ENCODE results near the gene PPFIBP2. TPM values are rescaled to one million over a fixed set of nuclear protein-coding genes. Genes with fewer than 3 reads are reported as not detected.

The PPFIBP2 gene
- total RNA-seq, 1 donor from 2014 or later = 1.8 TPM

DNA sequence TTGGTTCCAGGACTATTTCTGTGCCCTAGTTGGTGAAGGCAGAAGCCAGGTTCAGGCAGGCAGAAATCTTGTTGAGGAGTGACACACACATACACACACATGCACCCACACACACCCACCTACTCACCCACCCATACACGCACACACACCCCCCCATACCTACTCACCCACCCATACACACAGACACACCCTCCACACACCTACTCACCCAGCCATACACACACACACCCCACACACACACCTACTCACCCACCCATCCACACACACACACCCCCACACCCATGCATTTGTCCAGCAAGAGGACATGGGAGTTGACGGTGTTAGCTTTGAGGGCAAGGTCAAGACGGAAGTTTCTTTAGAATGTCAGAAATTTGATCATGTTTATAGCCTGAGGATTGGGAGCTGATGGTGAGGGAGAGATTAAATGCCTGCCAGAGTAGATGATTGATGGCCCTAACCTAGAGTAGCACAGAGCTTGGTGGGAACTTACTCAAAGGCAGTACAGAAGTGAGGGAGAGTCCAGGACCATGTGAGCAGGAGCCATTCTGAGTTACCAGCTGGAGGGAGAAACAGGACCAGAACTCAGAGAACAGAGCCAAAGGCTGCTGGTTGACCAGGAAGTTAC lies 90.6 kb downstream of the PPFIBP2 start:
- peaks cover 21% of the 10 kb centered on the region for H3K4me1 ChIP-seq (ENCODE audit: insufficient read depth, low read length)
- no peak for TF ChIP-seq EZH2 (IDR thresholded peaks at IDR 0.05; ENCODE audit: insufficient read depth, low read length)
- TF ChIP-seq, protein P1, sequence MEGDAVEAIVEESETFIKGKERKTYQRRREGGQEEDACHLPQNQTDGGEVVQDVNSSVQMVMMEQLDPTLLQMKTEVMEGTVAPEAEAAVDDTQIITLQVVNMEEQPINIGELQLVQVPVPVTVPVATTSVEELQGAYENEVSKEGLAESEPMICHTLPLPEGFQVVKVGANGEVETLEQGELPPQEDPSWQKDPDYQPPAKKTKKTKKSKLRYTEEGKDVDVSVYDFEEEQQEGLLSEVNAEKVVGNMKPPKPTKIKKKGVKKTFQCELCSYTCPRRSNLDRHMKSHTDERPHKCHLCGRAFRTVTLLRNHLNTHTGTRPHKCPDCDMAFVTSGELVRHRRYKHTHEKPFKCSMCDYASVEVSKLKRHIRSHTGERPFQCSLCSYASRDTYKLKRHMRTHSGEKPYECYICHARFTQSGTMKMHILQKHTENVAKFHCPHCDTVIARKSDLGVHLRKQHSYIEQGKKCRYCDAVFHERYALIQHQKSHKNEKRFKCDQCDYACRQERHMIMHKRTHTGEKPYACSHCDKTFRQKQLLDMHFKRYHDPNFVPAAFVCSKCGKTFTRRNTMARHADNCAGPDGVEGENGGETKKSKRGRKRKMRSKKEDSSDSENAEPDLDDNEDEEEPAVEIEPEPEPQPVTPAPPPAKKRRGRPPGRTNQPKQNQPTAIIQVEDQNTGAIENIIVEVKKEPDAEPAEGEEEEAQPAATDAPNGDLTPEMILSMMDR (IDR thresholded peaks at IDR 0.05; ENCODE audit: insufficient read depth, low read depth, low read length) = no peak
- no peaks in the 10 kb centered on the region for H3K79me2 ChIP-seq (ENCODE audit: insufficient read depth, low read length)
- H2AFZ ChIP-seq (ENCODE audit: low read depth, low read length) = no peak overlapping the region
- H3K27me3 ChIP-seq (ENCODE audit: insufficient read depth, low read length) = peaks cover 5% of the 10 kb centered on the region
- Mint-ChIP-seq H3K27me3 (ENCODE audit: low read depth, unreplicated experiment) (no peaks in the 10 kb centered on the region), H3K9me3 (ENCODE audit: unreplicated experiment) (no peaks in the 10 kb centered on the region), H3K36me3 (ENCODE audit: low read depth, unreplicated experiment) (no peaks in the 10 kb centered on the region), H3K4me3 (ENCODE audit: unreplicated experiment) (no peak overlapping the region), H3K4me1 (ENCODE audit: low read depth, unreplicated experiment) (peaks cover 10% of the 10 kb centered on the region), H3K27ac (ENCODE audit: unreplicated experiment) (no peak overlapping the region)
- FAIRE-seq (no peak), DNase-seq (ENCODE audit: low read depth) (no peak)
- H3K36me3 ChIP-seq (ENCODE audit: insufficient read depth, low read length) = no peaks in the 10 kb centered on the region
- no peaks in the 10 kb centered on the region for H3K9me3 ChIP-seq (ENCODE audit: insufficient read depth, low read depth, low read length)
- H3K4me2 ChIP-seq (ENCODE audit: low read length) = peak overlapping the region; percentile 67
- H3K9ac ChIP-seq (ENCODE audit: low read length) = no peak overlapping the region
- no peak overlapping the region for H3K4me3 ChIP-seq (ENCODE audit: insufficient read depth, low read depth, low read length)
- no peaks in the 10 kb centered on the region for H4K20me1 ChIP-seq (ENCODE audit: insufficient read depth, low read length)
- no peak overlapping the region for H3K27ac ChIP-seq (ENCODE audit: low read depth, low read length)

DNA sequence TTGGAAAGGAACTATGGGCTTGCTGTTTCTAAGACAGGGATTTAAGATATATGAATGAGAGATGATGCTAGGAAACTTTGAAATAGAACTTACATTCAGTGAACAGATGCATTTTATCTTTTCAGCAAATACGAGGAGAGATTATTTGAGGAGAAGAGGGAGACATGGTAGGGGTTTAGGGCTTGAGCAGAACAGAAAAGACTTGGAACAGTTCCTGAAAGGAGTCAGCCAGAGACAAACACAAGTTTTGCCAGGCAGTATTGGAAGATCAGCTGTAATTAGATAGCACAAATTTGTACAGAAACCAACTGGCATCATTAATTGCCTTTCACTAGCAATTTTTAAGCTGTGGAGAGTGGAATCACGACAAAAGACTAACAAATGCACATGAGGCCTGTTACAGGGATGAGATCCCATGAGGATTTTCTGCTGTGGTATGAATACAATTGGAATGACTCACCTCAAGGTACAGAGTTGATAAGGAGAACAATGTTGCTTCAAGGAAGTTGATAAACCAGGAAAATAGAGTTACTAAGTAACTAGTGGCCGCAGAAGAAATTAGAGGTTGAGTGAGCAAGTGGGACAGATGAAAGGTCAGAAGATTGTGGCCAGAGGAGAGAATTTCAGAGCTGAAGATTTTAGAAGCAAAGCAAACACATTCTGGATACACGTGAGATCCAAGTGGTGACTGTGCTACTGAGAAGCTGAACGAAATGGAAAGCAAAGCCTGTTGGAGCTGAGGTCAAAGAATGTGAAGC lies 91.6 kb downstream of the PPFIBP2 start:
- Histone ChIP-seq H2AFZ (ENCODE audit: low read depth, low read length) (no peak overlapping the region), H3K4me2 (ENCODE audit: low read length) (peak overlapping the region; percentile 67), H3K4me3 (ENCODE audit: insufficient read depth, low read depth, low read length) (no peak overlapping the region), H3K79me2 (ENCODE audit: insufficient read depth, low read length) (no peaks in the 10 kb centered on the region), H3K36me3 (ENCODE audit: insufficient read depth, low read length) (no peaks in the 10 kb centered on the region), H3K9ac (ENCODE audit: low read length) (peak overlapping the region; percentile 30), H3K27ac (ENCODE audit: low read depth, low read length) (peak overlapping the region; percentile 55), H3K9me3 (ENCODE audit: insufficient read depth, low read depth, low read length) (no peaks in the 10 kb centered on the region), H4K20me1 (ENCODE audit: insufficient read depth, low read length) (no peaks in the 10 kb centered on the region), H3K4me1 (ENCODE audit: insufficient read depth, low read length) (peaks cover 21% of the 10 kb centered on the region), H3K27me3 (ENCODE audit: insufficient read depth, low read length) (peaks cover 5% of the 10 kb centered on the region)
- H3K27me3 Mint-ChIP-seq (ENCODE audit: low read depth, unreplicated experiment) = peaks cover 4% of the 10 kb centered on the region
- no peaks in the 10 kb centered on the region for H3K36me3 Mint-ChIP-seq (ENCODE audit: low read depth, unreplicated experiment)
- TF ChIP-seq, protein P1 (IDR thresholded peaks at IDR 0.05; ENCODE audit: insufficient read depth, low read depth, low read length) = no peak
- TF ChIP-seq EZH2 (IDR thresholded peaks at IDR 0.05; ENCODE audit: insufficient read depth, low read length) = no peak
- peak; percentile 76 for DNase-seq (ENCODE audit: low read depth)
- no peaks in the 10 kb centered on the region for H3K9me3 Mint-ChIP-seq (ENCODE audit: unreplicated experiment)
- FAIRE-seq = no peak
- H3K4me3 Mint-ChIP-seq (ENCODE audit: unreplicated experiment) = no peak overlapping the region
- H3K27ac Mint-ChIP-seq (ENCODE audit: unreplicated experiment) = no peak overlapping the region
- peaks cover 6% of the 10 kb centered on the region for H3K4me1 Mint-ChIP-seq (ENCODE audit: low read depth, unreplicated experiment)

DNA sequence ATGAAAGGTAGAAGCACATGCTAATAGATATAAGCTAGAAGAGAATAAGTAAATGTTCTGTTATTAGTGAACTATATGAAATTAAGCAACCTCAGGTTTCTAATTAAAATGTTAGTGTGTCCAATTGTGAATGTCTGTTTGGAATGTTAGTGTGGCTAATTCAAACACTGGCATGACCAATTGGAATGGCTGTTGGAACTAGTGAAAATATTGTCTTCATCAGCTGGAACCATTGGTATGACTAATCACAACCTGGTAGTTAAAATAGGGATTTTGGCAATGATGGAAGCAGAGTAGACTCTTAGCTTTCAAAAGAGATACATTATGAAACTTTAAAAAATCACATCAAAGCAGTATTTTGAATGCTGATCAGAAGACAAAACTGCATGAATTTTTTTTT lies 92.7 kb downstream of the PPFIBP2 start:
- Mint-ChIP-seq H3K27ac (ENCODE audit: unreplicated experiment) (no peak overlapping the region), H3K4me3 (ENCODE audit: unreplicated experiment) (no peak overlapping the region), H3K36me3 (ENCODE audit: low read depth, unreplicated experiment) (no peaks in the 10 kb centered on the region), H3K4me1 (ENCODE audit: low read depth, unreplicated experiment) (no peaks in the 10 kb centered on the region), H3K27me3 (ENCODE audit: low read depth, unreplicated experiment) (peaks cover 4% of the 10 kb centered on the region), H3K9me3 (ENCODE audit: unreplicated experiment) (no peaks in the 10 kb centered on the region)
- H4K20me1 ChIP-seq (ENCODE audit: insufficient read depth, low read length) = no peaks in the 10 kb centered on the region
- H3K27ac ChIP-seq (ENCODE audit: low read depth, low read length) = no peak overlapping the region
- no peak overlapping the region for H3K9ac ChIP-seq (ENCODE audit: low read length)
- H2AFZ ChIP-seq (ENCODE audit: low read depth, low read length) = no peak overlapping the region
- H3K27me3 ChIP-seq (ENCODE audit: insufficient read depth, low read length) = peaks cover 5% of the 10 kb centered on the region
- DNase-seq (ENCODE audit: low read depth) (no peak), FAIRE-seq (no peak)
- no peak overlapping the region for H3K4me3 ChIP-seq (ENCODE audit: insufficient read depth, low read depth, low read length)
- no peaks in the 10 kb centered on the region for H3K36me3 ChIP-seq (ENCODE audit: insufficient read depth, low read length)
- H3K79me2 ChIP-seq (ENCODE audit: insufficient read depth, low read length) = no peaks in the 10 kb centered on the region
- H3K4me1 ChIP-seq (ENCODE audit: insufficient read depth, low read length) = peaks cover 21% of the 10 kb centered on the region
- no peaks in the 10 kb centered on the region for H3K9me3 ChIP-seq (ENCODE audit: insufficient read depth, low read depth, low read length)
- TF ChIP-seq EZH2 (IDR thresholded peaks at IDR 0.05; ENCODE audit: insufficient read depth, low read length) = no peak
- TF ChIP-seq, protein P1 (IDR thresholded peaks at IDR 0.05; ENCODE audit: insufficient read depth, low read depth, low read length) = no peak
- H3K4me2 ChIP-seq (ENCODE audit: low read length) = no peak overlapping the region
